GM12878 (cell line): ENCODE measurements around the gene PLPP7. TPM values are rescaled to one million over a fixed set of nuclear protein-coding genes. Genes with fewer than 3 reads are reported as not detected.

Experiments
- CHD2 ChIP-seq: IDR thresholded peaks from 2 replicates; pipeline ENCODE4 v1.6.1; 2011; ENCODE audit warnings: low read depth, low read length, improper control_type of control experiment, borderline replicate concordance
- CTCF ChIP-seq, 3 experiments: IDR thresholded peaks in 2 of 3; conservative IDR thresholded peaks in 1 of 3; 2 replicates each; pipeline ENCODE4 v1.5.1; 2011; ENCODE audit warnings: low read depth in 3 of 3, low read length in 3 of 3, mild to moderate bottlenecking in 3 of 3, control low read depth in 2 of 3, moderate library complexity in 2 of 3, inconsistent platforms in 1 of 3, mixed read lengths in 1 of 3; ENCODE audit not compliant: control insufficient read depth in 2 of 3, insufficient read depth in 1 of 3; ENCODE audit errors: extremely low read depth in 1 of 3
- EGR1 ChIP-seq, 2 experiments: IDR thresholded peaks; 1 replicate in 1 of 2; 2 replicates in 1 of 2; pipeline ENCODE4 v1.6.1; 2011 to 2012; ENCODE audit warnings: low read depth in 2 of 2, low read length in 2 of 2, borderline replicate concordance in 1 of 2, mild to moderate bottlenecking in 1 of 2, moderate library complexity in 1 of 2
- GATAD2B ChIP-seq: fragments of 450-650 bp; conservative IDR thresholded peaks from 2 replicates; pipeline ENCODE4 v1.6.1; 2017; ENCODE audit warnings: low read depth, mild to moderate bottlenecking, moderate library complexity
- IKZF1 ChIP-seq: fragments of 450-650 bp; conservative IDR thresholded peaks from 2 replicates; pipeline ENCODE4 v1.6.1; 2017; ENCODE audit warnings: antibody characterized with exemption, mild to moderate bottlenecking
- IKZF2 ChIP-seq, 2 experiments: fragments of 450-650 bp; IDR thresholded peaks; 2 replicates each; pipeline ENCODE4 v1.6.1; 2017; ENCODE audit warnings: mild to moderate bottlenecking in 2 of 2, moderate library complexity in 2 of 2
- MXI1 ChIP-seq: fragments of 150-350 bp; IDR thresholded peaks from 2 replicates; pipeline ENCODE4 v1.6.1; 2011; ENCODE audit warnings: low read depth, mild to moderate bottlenecking, inconsistent platforms, low read length, improper control_type of control experiment
- NKRF ChIP-seq: fragments of 450-650 bp; conservative IDR thresholded peaks from 2 replicates; pipeline ENCODE4 v1.6.1; 2017; ENCODE audit warnings: mild to moderate bottlenecking, moderate library complexity
- POLR2A ChIP-seq: IDR thresholded peaks from 2 replicates; pipeline ENCODE4 v1.6.1; 2011; ENCODE audit warnings: low read depth, mild to moderate bottlenecking, low read length
- RB1 ChIP-seq: fragments of 450-650 bp; formaldehyde crosslinking; IDR thresholded peaks from 2 replicates; pipeline ENCODE4 v1.6.1; 2017; ENCODE audit warnings: mild to moderate bottlenecking, borderline replicate concordance
- RELA ChIP-seq: fragments of 450-650 bp; IDR thresholded peaks from 2 replicates; pipeline ENCODE4 v1.8.0; 2014; ENCODE audit warnings: borderline replicate concordance; ENCODE audit not compliant: partially characterized antibody
- RELB ChIP-seq: fragments of 450-650 bp; IDR thresholded peaks from 2 replicates; pipeline ENCODE4 v1.6.1; 2017; ENCODE audit warnings: low read depth, mild to moderate bottlenecking, moderate library complexity
- SMARCA5 ChIP-seq: fragments of 450-650 bp; IDR thresholded peaks from 2 replicates; pipeline ENCODE4 v1.6.1; 2017; ENCODE audit warnings: mild to moderate bottlenecking
- USF2 ChIP-seq: IDR thresholded peaks from 2 replicates; pipeline ENCODE4 v1.6.1; 2011; ENCODE audit warnings: low read depth, low read length, improper control_type of control experiment, borderline replicate concordance
- ZNF592 ChIP-seq: fragments of 450-650 bp; IDR thresholded peaks from 2 replicates; pipeline ENCODE4 v1.6.1; 2017; ENCODE audit warnings: mild to moderate bottlenecking, moderate library complexity
- polyA plus RNA-seq, 11 experiments: library from polyadenylated mRNA; depleted of rRNA in 4 of 11; unstranded in 6 of 11; stranded (reverse) in 5 of 11; fragments of >200 nt; fragmentation: Nextera tagmentation in 4 of 11; fragmentation: Illumina TruSeq in 1 of 11; extraction: Ambion mirVana in 4 of 11; extraction: Trizol in 1 of 11; gene quantifications; 1 replicate in 1 of 11; 2 replicates in 10 of 11; pipeline versions ENCODE4 v1.2.1 to v1.2.3, GENCODE V29; 2011 to 2016; ENCODE audit warnings: inconsistent platforms in 2 of 11, missing spikeins in 2 of 11, low read depth in 1 of 11
- total RNA-seq, 4 experiments: library from RNA; depleted of rRNA in 3 of 4; stranded (reverse); fragments of >200 nt in 3 of 4; fragmentation: Illumina TruSeq in 1 of 4; extraction: Trizol in 1 of 4; gene quantifications; 2 replicates each; pipeline versions ENCODE4 v1.2.1 to v1.2.3, GENCODE V29; 2013 to 2021

The PLPP7 gene
- total and polyA plus RNA-seq, 10 of the 15 experiments (the other 5 are each of a cell fraction or from before 2014, with no cell fraction given), result 0.05 to 1.0 (median 0.40) TPM; not detected in 3

GRCh38 chr9:131273146-131273855 lies 16.2 kb upstream of the PLPP7 start (continued):
- TF ChIP-seq RELB (0 out of 2 replicates have a peak, but pooled peaks have one; percentile 21), RB1 (peak; percentile 22; the same call in 1 of the 2 replicates), POLR2A (peak; percentile 65), CTCF (IDR thresholded peaks at IDR 0.05 in 2 of 3, conservative IDR thresholded peaks at IDR 0.05 in 1 of 3; ENCODE audit: control insufficient read depth in 2 of 3, extremely low read depth in 1 of 3, insufficient read depth in 1 of 3, low read depth in 3 of 3, low read length in 3 of 3) (peak; percentile 15 to 30 (median 27); a peak in 3 of 6 replicates), SMARCA5 (no peak), USF2 (no peak), IKZF1 (peak; percentile 46), ZNF592 (0 out of 2 replicates have a peak, but pooled peaks have one; percentile 38), MXI1 (peak; percentile 59), NKRF (0 out of 2 replicates have a peak, but pooled peaks have one; percentile 43), CHD2 (no peak), EGR1 (IDR thresholded peaks at IDR 0.05; ENCODE audit: borderline replicate concordance in 1 of 2, low read depth in 2 of 2, low read length in 2 of 2) (peak in 1 of 2 experiments; percentile 29; a peak in 1 of 3 replicates), GATAD2B (no peak; the same call in 1 of the 2 replicates), IKZF2 (IDR thresholded peaks at IDR 0.05) (peak in 1 of 2 experiments; percentile 38; a peak in 3 of 4 replicates), RELA (no peak)
